ENCODE data around the gene SRGAP1. TPM values are rescaled to one million over a fixed set of nuclear protein-coding genes. Genes with fewer than 3 reads are reported as not detected.

Gene SRGAP1
- total RNA-seq = 10 to 100 TPM in 3 of 4 donors, 1 to 10 TPM in 1; 7.6 to 17.5 (median 14.6) TPM

DNA sequence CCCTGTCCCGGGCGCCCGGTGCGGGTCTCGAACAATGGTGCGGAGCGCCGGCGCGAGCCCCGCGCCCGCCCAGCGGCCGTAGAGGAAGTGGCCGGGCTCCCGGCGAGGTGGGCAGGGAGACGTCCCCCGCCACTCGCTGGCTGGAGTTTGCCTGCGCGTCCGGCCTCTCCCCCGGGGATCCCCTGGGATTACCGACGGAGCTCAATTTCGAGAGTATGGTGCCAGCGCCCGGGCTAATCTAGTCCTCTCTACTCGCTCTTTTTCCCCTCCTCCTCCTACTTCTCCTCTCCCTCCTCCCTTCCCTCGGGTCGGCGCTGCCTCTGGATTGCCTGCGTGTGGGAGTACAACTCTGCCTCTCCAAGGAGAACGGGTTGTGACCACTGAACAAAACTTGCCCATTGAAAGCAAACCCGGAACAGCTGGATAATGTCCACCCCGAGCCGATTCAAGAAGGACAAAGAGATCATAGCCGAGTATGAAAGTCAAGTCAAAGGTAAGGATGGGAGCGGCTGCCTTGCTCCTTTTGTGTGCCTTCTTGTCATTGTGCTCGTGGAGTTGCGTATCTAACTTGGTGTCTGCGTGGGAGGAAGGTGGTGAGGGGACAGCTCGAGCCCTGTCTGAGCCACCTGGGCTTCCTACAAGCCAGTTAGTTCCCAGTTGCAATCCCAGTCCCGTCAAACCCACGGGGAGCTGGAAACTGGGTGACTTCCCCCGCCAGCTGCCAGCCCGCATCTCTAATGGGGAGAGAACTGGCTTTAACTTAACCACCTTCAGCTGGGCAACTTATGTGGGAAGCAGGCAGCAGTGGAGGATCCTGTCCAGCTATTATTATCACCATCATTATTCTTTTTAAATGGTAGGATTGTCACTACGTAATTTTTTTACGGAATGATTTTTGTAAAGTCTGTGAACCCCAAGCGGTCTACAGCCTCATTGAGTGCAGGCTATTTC, at the start of gene SRGAP1:
TSS of gene SRGAP1 (plus strand) at position 310 of the 951 bp plus-strand sequence. CDS start at position 427, 117 bp downstream.
- TF ChIP-seq POLR2AphosphoS5 (IDR thresholded peaks at IDR 0.05) (peak in 1 of 2 donors; percentile 47), EP300 (IDR thresholded peaks at IDR 0.05) (no peak)
- H3K27me3 ChIP-seq = no peaks in the 10 kb centered on the region
- no peaks in the 10 kb centered on the region for H3K9me3 ChIP-seq
- no peaks in the 10 kb centered on the region for H3K36me3 ChIP-seq
- peak within 1 kb of the TSS; percentile 93 to 98 (median 96) for H3K27ac ChIP-seq (replicated peaks in 1 of 4)
- H3K4me3 ChIP-seq = peak within 1 kb of the TSS; percentile 68 to 97 (median 92)
- WGBS = under 1% methylated on average over 45 of the region's 52 CpGs
- DNase-seq (ENCODE audit: extremely low spot score) = peak; percentile 93
- intact Hi-C loops (cut with DNase I) = loop anchor here (1.0 to 10.0 kb wide), 4 partner anchors 190 to 563 kb away; no protein-coding TSS in a partner anchor
- peaks cover 13 to 36% (median 28%) of the 10 kb centered on the region in 4 donors for H3K4me1 ChIP-seq

DNA sequence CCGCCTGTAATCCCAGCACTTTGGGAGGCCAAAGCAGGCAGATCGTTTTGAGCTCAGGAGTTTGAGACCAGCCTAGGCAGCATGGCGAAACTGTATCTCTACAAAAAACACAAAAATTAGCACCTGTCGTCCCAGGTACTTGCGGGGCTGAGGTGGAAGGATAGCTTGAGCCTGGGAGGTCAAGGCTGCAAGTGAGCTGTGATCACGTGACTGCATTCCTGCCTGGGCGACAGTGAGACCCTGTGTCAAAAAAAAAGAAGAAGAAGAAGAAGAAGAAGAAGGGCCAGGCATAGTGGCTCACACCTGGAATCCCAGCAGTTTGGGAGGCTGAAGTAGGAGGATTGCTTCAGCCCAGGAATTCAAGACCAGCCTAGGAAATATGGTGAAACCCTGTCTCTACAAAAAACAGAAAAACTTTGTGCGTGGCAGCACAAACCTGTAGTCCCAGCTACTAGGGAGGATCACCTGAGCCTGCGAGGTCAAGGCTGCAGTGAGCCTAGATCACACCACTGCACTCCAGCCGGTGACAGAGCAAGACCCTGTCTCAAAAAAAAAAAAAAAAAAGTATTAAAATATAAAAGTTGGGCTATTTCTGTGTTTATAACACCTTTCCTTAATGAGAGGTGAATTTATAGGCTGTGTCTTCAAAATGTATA, 49.3 kb upstream of the SRGAP1 start:
- no peak for DNase-seq (ENCODE audit: extremely low spot score)
- no peaks in the 10 kb centered on the region for H3K9me3 ChIP-seq
- WGBS = 87% methylated on average over 10 of the region's 10 CpGs

DNA sequence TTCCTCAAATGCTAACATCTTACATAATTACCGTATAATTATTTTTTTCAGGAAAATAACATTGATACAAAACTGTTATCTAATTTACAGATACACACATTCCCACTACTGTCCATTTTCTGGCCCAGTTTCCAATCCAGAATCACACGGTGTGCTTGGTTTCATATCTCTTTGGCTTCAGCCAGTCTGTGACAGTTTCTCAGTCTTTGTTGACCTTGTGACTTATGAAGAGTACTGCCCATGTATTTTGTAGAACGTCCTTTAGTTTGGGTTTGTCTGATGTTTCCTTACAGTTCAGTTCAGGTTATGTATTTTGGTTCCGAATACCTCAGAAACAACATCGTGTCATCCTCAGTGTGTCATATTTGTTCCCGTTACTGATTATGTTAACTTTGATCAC, 48.6 kb upstream of the SRGAP1 start:
- no peaks in the 10 kb centered on the region for H3K9me3 ChIP-seq
- TF ChIP-seq POLR2AphosphoS5 (IDR thresholded peaks at IDR 0.05) (no peak), EP300 (IDR thresholded peaks at IDR 0.05) (no peak), POLR2A (IDR thresholded peaks at IDR 0.05; ENCODE audit: low read depth) (no peak)
- TF ChIP-seq, protein P1, sequence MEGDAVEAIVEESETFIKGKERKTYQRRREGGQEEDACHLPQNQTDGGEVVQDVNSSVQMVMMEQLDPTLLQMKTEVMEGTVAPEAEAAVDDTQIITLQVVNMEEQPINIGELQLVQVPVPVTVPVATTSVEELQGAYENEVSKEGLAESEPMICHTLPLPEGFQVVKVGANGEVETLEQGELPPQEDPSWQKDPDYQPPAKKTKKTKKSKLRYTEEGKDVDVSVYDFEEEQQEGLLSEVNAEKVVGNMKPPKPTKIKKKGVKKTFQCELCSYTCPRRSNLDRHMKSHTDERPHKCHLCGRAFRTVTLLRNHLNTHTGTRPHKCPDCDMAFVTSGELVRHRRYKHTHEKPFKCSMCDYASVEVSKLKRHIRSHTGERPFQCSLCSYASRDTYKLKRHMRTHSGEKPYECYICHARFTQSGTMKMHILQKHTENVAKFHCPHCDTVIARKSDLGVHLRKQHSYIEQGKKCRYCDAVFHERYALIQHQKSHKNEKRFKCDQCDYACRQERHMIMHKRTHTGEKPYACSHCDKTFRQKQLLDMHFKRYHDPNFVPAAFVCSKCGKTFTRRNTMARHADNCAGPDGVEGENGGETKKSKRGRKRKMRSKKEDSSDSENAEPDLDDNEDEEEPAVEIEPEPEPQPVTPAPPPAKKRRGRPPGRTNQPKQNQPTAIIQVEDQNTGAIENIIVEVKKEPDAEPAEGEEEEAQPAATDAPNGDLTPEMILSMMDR (IDR thresholded peaks at IDR 0.05) = no peak
- H3K27ac ChIP-seq (replicated peaks in 1 of 4) = no peak overlapping the region
- H3K36me3 ChIP-seq = peaks cover 0 to 23% (median under 1%) of the 10 kb centered on the region in 4 donors
- DNase-seq (ENCODE audit: extremely low spot score) = no peak
- H3K27me3 ChIP-seq = no peaks in the 10 kb centered on the region
- no peak overlapping the region for H3K4me3 ChIP-seq
- 94% methylated on average over 6 of the region's 6 CpGs for WGBS
- no peaks in the 10 kb centered on the region for H3K4me1 ChIP-seq
- intact Hi-C loops (cut with DNase I) = no loop called here

More for the DNA sequence above, 49.3 kb upstream of the SRGAP1 start:
- TF ChIP-seq, protein P1 (IDR thresholded peaks at IDR 0.05) = no peak
- no peak for TF ChIP-seq EP300 (IDR thresholded peaks at IDR 0.05)
- no peak for TF ChIP-seq POLR2A (IDR thresholded peaks at IDR 0.05; ENCODE audit: low read depth)
- no peak for TF ChIP-seq POLR2AphosphoS5 (IDR thresholded peaks at IDR 0.05)
- H3K27ac ChIP-seq (replicated peaks in 1 of 4) = no peak overlapping the region
- no peaks in the 10 kb centered on the region for H3K4me1 ChIP-seq
- peaks cover 8 to 31% (median 9%) of the 10 kb centered on the region in 4 donors for H3K36me3 ChIP-seq
- no peaks in the 10 kb centered on the region for H3K27me3 ChIP-seq
- intact Hi-C loops (cut with DNase I) = no loop called here
- H3K4me3 ChIP-seq = no peak overlapping the region

DNA sequence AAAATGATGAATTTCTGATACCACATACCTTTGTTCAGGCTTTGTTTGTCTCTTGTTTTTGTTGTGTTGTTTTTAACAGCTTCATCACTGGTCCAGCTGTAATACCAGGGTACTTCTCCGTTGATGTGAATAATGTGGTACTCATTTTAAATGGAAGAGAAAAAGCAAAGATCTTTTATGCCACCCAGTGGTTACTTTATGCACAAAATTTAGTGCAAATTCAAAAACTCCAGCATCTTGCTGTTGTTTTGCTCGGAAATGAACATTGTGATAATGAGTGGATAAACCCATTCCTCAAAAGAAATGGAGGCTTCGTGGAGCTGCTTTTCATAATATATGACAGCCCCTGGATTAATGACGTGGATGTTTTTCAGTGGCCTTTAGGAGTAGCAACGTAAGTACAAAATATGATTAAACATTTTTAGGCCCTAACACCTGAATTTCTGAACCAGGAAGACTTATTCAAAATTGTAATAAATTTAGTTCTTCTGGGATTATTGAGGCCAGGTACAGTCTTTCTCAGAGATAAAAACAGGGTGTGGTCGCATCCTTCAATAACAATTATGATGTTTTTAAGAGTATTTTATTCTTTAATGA, 42.4 kb upstream of the SRGAP1 start:
- peaks cover 0 to 20% (median 5%) of the 10 kb centered on the region in 4 donors for H3K36me3 ChIP-seq
- WGBS = 64% methylated on average over 6 of the region's 6 CpGs
- no peak overlapping the region for H3K27ac ChIP-seq (replicated peaks in 1 of 4)
- no peaks in the 10 kb centered on the region for H3K4me1 ChIP-seq
- no peak overlapping the region for H3K4me3 ChIP-seq
- no peak for TF ChIP-seq EP300 (IDR thresholded peaks at IDR 0.05)
- TF ChIP-seq, protein P1 (IDR thresholded peaks at IDR 0.05) = peak; percentile 38 to 57 (median 51)
- intact Hi-C loops (cut with DNase I) = loop anchor here (10.0 kb wide), 1 partner anchor 137 kb away; the partner anchor contains the start of gene DPY19L2
- H3K27me3 ChIP-seq = no peaks in the 10 kb centered on the region
- H3K9me3 ChIP-seq = no peaks in the 10 kb centered on the region
- DNase-seq (ENCODE audit: extremely low spot score) = no peak
